ENCODE measurements around the gene FNIP2.

The FNIP2 gene

GRCh38 chr4:158857951-158858350 is 89.1 kb downstream of the FNIP2 start:
- no peaks in the 10 kb centered on the region for H3K9me3 ChIP-seq (ENCODE audit: insufficient read depth, low read length, severe bottlenecking)
- no peak overlapping the region for H3K9ac ChIP-seq (ENCODE audit: low read depth, low read length)
- no peaks in the 10 kb centered on the region for H3K4me1 ChIP-seq (ENCODE audit: insufficient read depth, low read length)
- no peaks in the 10 kb centered on the region for H4K20me1 ChIP-seq (ENCODE audit: insufficient read depth, low read length)
- no peak overlapping the region for H2AFZ ChIP-seq (ENCODE audit: low read depth, low read length)
- H3K4me2 ChIP-seq (ENCODE audit: insufficient read depth, low read length): no peak overlapping the region
- no peaks in the 10 kb centered on the region for H3K27me3 ChIP-seq (ENCODE audit: insufficient read depth, low read length, poor library complexity)
- no peaks in the 10 kb centered on the region for H3K79me2 ChIP-seq (ENCODE audit: insufficient read depth, low read length)
- H3K4me3 ChIP-seq (ENCODE audit: low read depth in 1 of 2, low read length in 2 of 2): no peak overlapping the region
- no peaks in the 10 kb centered on the region for H3K36me3 ChIP-seq (ENCODE audit: insufficient read depth, low read length)
- DNase-seq (no peak), ATAC-seq (ENCODE audit: insufficient read depth, low read depth) (no peak)
- no peak overlapping the region for H3K27ac ChIP-seq (ENCODE audit: low read length)
- no peak for TF ChIP-seq CTCF (IDR thresholded peaks at IDR 0.05; ENCODE audit: borderline replicate concordance, extremely low read depth, low read length, poor library complexity, severe bottlenecking)
- TF ChIP-seq EZH2 (IDR thresholded peaks at IDR 0.05; ENCODE audit: borderline replicate concordance, low read depth, low read length, severe bottlenecking): no peak

- Histone ChIP-seq H3K9ac (ENCODE audit: low read depth, low read length) (no peak overlapping the region), H3K27ac (ENCODE audit: low read length) (no peak overlapping the region), H2AFZ (ENCODE audit: low read depth, low read length) (no peak overlapping the region), H3K4me3 (ENCODE audit: low read depth in 1 of 2, low read length in 2 of 2) (no peak overlapping the region), H3K4me1 (ENCODE audit: insufficient read depth, low read length) (no peaks in the 10 kb centered on the region), H3K4me2 (ENCODE audit: insufficient read depth, low read length) (no peak overlapping the region), H3K27me3 (ENCODE audit: insufficient read depth, low read length, poor library complexity) (no peaks in the 10 kb centered on the region), H3K36me3 (ENCODE audit: insufficient read depth, low read length) (no peaks in the 10 kb centered on the region), H3K79me2 (ENCODE audit: insufficient read depth, low read length) (no peaks in the 10 kb centered on the region), H3K9me3 (ENCODE audit: insufficient read depth, low read length, severe bottlenecking) (no peaks in the 10 kb centered on the region), H4K20me1 (ENCODE audit: insufficient read depth, low read length) (no peaks in the 10 kb centered on the region)
- DNase-seq: no peak
- no peak for TF ChIP-seq EZH2 (IDR thresholded peaks at IDR 0.05; ENCODE audit: borderline replicate concordance, low read depth, low read length, severe bottlenecking)
- TF ChIP-seq CTCF (IDR thresholded peaks at IDR 0.05; ENCODE audit: borderline replicate concordance, extremely low read depth, low read length, poor library complexity, severe bottlenecking): no peak
- ATAC-seq (ENCODE audit: insufficient read depth, low read depth): no peak
These were observed 89.8 kb downstream of the FNIP2 start for GRCh38 chr4:158858410-158859199.

GRCh38 chr4:158859661-158860060 is 90.8 kb downstream of the FNIP2 start:
- H2AFZ ChIP-seq (ENCODE audit: low read depth, low read length): no peak overlapping the region
- H3K4me3 ChIP-seq (ENCODE audit: low read depth in 1 of 2, low read length in 2 of 2): no peak overlapping the region
- no peak overlapping the region for H3K27ac ChIP-seq (ENCODE audit: low read length)
- no peak overlapping the region for H3K4me2 ChIP-seq (ENCODE audit: insufficient read depth, low read length)
- no peaks in the 10 kb centered on the region for H4K20me1 ChIP-seq (ENCODE audit: insufficient read depth, low read length)
- TF ChIP-seq EZH2 (IDR thresholded peaks at IDR 0.05; ENCODE audit: borderline replicate concordance, low read depth, low read length, severe bottlenecking) (no peak), CTCF (IDR thresholded peaks at IDR 0.05; ENCODE audit: borderline replicate concordance, extremely low read depth, low read length, poor library complexity, severe bottlenecking) (no peak)
- H3K36me3 ChIP-seq (ENCODE audit: insufficient read depth, low read length): no peaks in the 10 kb centered on the region
- ATAC-seq (ENCODE audit: insufficient read depth, low read depth): no peak
- no peak for DNase-seq
- no peaks in the 10 kb centered on the region for H3K9me3 ChIP-seq (ENCODE audit: insufficient read depth, low read length, severe bottlenecking)
- no peaks in the 10 kb centered on the region for H3K4me1 ChIP-seq (ENCODE audit: insufficient read depth, low read length)
- no peaks in the 10 kb centered on the region for H3K27me3 ChIP-seq (ENCODE audit: insufficient read depth, low read length, poor library complexity)
- no peak overlapping the region for H3K9ac ChIP-seq (ENCODE audit: low read depth, low read length)
- no peaks in the 10 kb centered on the region for H3K79me2 ChIP-seq (ENCODE audit: insufficient read depth, low read length)
